Measurements from ENCODE around the gene GCK. TPM values are rescaled to one million over a fixed set of nuclear protein-coding genes. Genes with fewer than 3 reads are reported as not detected.

The GCK gene
- total RNA-seq, 2 experiments from 2014 or later: 2.1 to 3.3 TPM

GRCh38 chr7:44109991-44110390 is 79.2 kb downstream of the GCK start:
- Mint-ChIP-seq H3K27ac (no peak overlapping the region), H3K4me1 (ENCODE audit: low read depth) (peaks cover 14% of the 10 kb centered on the region), H3K9me3 (no peaks in the 10 kb centered on the region), H3K4me3 (no peak overlapping the region), H3K27me3 (ENCODE audit: low read depth) (no peaks in the 10 kb centered on the region), H3K36me3 (ENCODE audit: low read depth) (peaks cover 18% of the 10 kb centered on the region)
- CTCF ChIA-PET: interaction anchor here (0.7 kb wide), 1 partner anchor 11 kb away, joined by 4 read pairs; no protein-coding TSS in a partner anchor
- DNase-seq: no peak
- intact Hi-C loops (cut with micrococcal nuclease): no loop called here

- CTCF ChIA-PET: interaction anchor here (0.7 kb wide), 1 partner anchor 11 kb away, joined by 4 read pairs; no protein-coding TSS in a partner anchor
- Mint-ChIP-seq H3K4me3 (no peak overlapping the region), H3K4me1 (ENCODE audit: low read depth) (peaks cover 14% of the 10 kb centered on the region), H3K9me3 (no peaks in the 10 kb centered on the region), H3K27ac (no peak overlapping the region), H3K27me3 (ENCODE audit: low read depth) (no peaks in the 10 kb centered on the region), H3K36me3 (ENCODE audit: low read depth) (peaks cover 14% of the 10 kb centered on the region)
- no peak for DNase-seq
- intact Hi-C loops (cut with micrococcal nuclease): no loop called here
Observed at GRCh38 chr7:44108768-44109750, 80.2 kb downstream of the GCK start.

DNA sequence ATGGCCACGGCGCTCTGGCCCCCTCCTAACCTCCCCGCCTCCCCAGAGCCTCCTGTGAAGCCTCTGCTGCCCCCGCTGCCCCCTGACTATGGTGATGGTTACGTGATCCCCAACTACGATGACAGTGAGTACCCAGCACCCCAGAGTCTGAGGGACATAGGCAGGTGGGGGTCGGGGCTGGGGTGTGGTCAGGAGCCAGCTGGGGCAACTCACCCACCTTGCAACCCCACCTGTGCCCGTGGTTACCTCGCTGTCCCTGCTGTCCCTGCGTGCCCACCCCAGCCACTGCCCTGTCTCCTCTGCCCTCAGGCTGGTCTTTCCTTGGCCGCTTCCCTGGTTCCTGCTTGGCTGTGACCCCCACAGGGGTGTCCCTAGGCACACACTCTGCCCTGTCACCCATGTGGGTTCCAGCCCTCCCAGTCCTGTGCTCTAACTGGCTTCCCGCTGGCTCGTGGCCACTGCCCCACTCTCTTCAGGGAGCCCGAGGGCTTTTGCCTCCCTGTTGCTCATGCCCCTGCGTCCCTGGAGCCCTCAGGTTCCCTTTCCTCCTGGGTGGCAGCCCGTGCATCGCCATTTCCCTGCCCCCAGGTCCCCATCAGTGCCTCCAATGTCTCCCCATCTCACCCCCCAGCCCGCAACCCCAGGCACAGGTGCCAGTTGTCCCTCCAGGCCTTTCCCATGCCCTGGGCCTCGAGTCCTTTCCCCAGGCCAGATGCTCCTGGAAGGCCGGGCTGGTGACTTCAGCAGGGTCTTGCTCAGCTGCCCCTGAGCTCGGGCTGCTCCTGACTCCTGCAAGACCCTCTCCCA is 81.1 kb downstream of the GCK start:
- Mint-ChIP-seq H3K4me3 (no peak overlapping the region), H3K27ac (no peak overlapping the region), H3K36me3 (ENCODE audit: low read depth) (peaks cover 7% of the 10 kb centered on the region), H3K9me3 (no peaks in the 10 kb centered on the region), H3K4me1 (ENCODE audit: low read depth) (peaks cover 14% of the 10 kb centered on the region), H3K27me3 (ENCODE audit: low read depth) (no peaks in the 10 kb centered on the region)
- no peak for DNase-seq
- CTCF ChIA-PET: no interaction called here
- intact Hi-C loops (cut with micrococcal nuclease): no loop called here

- Mint-ChIP-seq H3K9me3 (no peaks in the 10 kb centered on the region), H3K36me3 (ENCODE audit: low read depth) (peaks cover 2% of the 10 kb centered on the region), H3K27me3 (ENCODE audit: low read depth) (no peaks in the 10 kb centered on the region), H3K4me3 (no peak overlapping the region), H3K27ac (no peak overlapping the region), H3K4me1 (ENCODE audit: low read depth) (peaks cover 14% of the 10 kb centered on the region)
- intact Hi-C loops (cut with micrococcal nuclease): no loop called here
- CTCF ChIA-PET: interaction anchor here (0.8 to 1.1 kb wide), 2 partner anchors 13 to 94 kb away, joined by 3 read pairs; no protein-coding TSS in a partner anchor
- DNase-seq: no peak
Observed at GRCh38 chr7:44107116-44107960, 81.9 kb downstream of the GCK start.

DNA sequence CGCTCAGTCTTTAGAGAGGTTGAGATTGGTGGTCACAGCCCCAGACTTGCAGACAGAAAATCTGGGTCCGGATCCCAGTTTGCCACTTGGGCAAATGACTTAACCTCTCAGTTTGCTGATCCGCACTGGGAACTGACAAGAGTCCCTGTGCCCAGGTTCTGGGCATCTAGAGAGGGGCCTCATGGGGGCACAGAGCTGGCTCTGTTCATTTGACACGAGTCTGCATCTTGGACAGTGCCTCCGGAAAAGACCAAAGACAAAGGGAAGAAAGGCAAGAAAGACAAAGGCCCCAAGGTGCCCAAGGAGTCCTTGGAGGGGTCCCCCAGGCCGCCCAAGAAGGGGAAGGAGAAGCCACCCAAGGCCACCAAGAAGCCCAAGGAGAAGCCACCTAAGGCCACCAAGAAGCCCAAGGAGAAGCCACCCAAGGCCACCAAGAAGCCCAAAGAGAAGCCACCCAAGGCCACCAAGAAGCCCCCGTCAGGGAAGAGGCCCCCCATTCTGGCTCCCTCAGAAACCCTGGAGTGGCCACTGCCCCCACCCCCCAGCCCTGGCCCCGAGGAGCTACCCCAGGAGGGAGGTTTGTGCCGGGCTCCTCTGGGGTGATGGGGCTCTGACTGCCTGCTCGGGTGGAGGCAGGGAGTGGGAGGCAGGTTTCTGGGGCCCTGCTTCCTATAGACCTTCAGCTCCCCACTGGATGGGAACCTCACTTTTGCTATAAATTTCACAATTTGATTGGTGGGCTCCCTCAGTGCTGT is 82.8 kb downstream of the GCK start:
- H3K4me3 Mint-ChIP-seq: no peak overlapping the region

GRCh38 chr7:44105832-44106231 is 83.4 kb downstream of the GCK start:
- Mint-ChIP-seq H3K9me3 (no peaks in the 10 kb centered on the region), H3K4me3 (peak overlapping the region; percentile 68), H3K27ac (peak overlapping the region; percentile 2), H3K4me1 (ENCODE audit: low read depth) (peaks cover 14% of the 10 kb centered on the region), H3K27me3 (ENCODE audit: low read depth) (no peaks in the 10 kb centered on the region), H3K36me3 (ENCODE audit: low read depth) (no peaks in the 10 kb centered on the region)
- DNase-seq: no peak
- intact Hi-C loops (cut with micrococcal nuclease): no loop called here
- CTCF ChIA-PET: interaction anchor here (1.0 kb wide), 1 partner anchor 8 kb away, joined by 5 read pairs; no protein-coding TSS in a partner anchor

More for the DNA sequence above, 82.8 kb downstream of the GCK start:
- no peak overlapping the region for H3K27ac Mint-ChIP-seq
- no peaks in the 10 kb centered on the region for H3K9me3 Mint-ChIP-seq
- no peak for DNase-seq
- H3K27me3 Mint-ChIP-seq (ENCODE audit: low read depth): no peaks in the 10 kb centered on the region
- no peaks in the 10 kb centered on the region for H3K36me3 Mint-ChIP-seq (ENCODE audit: low read depth)
- intact Hi-C loops (cut with micrococcal nuclease): no loop called here
- peaks cover 14% of the 10 kb centered on the region for H3K4me1 Mint-ChIP-seq (ENCODE audit: low read depth)
- CTCF ChIA-PET: interaction anchor here (0.8 to 1.1 kb wide), 3 partner anchors 9 to 95 kb away, joined by 3 to 5 read pairs (median 3); no protein-coding TSS in a partner anchor

DNA sequence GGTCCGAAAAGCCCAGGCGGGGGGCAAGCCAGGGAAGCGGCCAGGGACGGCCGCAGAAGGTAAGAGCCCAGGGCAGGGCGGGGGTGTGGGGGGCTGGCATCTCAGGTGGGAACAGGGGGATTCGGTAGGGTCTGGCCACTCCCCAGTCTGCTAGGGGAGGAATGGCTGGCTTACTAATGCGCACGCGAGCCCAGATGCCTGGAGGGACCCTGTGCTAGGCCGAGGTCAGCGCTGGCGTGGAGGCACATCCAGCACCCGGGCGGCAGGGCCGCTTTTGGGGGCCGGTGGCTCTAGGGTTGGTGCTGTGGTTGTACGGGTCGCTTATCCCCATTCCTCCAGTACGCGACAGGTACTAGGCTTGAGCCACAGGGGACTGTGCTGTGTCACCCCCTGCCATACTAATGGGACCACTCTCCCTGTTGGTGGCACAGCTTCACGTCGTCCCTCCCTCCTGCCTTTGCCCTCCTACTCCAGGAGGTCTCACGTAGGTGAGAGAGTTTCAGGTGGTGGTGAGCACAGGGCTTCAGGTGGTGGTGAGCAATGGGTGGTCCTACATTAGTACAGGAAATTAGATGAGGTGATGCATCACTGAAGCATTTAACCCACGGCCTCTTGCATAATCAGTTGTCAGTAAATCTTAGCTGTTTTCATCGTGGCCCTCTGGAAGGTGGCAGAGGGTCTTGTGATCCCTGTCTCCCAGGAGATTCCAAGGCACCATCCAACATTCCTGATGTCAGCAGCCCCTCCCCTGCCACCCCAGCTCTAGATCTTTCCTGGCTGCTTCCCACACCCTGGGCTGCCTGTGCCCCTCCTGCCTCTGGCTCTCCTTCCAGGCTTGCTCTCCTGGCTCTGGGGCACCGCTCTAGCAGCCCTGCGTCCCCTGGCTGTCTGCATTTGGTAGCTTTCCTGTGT is 84.1 kb downstream of the GCK start:
- intact Hi-C loops (cut with micrococcal nuclease): no loop called here
- H3K27me3 Mint-ChIP-seq (ENCODE audit: low read depth): no peaks in the 10 kb centered on the region
- peaks cover 14% of the 10 kb centered on the region for H3K4me1 Mint-ChIP-seq (ENCODE audit: low read depth)
- no peaks in the 10 kb centered on the region for H3K9me3 Mint-ChIP-seq
- no peak overlapping the region for H3K27ac Mint-ChIP-seq
- H3K36me3 Mint-ChIP-seq (ENCODE audit: low read depth): no peaks in the 10 kb centered on the region
- peak overlapping the region; percentile 68 for H3K4me3 Mint-ChIP-seq
- CTCF ChIA-PET: interaction anchor here (0.6 to 1.0 kb wide), 3 partner anchors 7 to 131 kb away, joined by 3 to 5 read pairs (median 3); no protein-coding TSS in a partner anchor
- no peak for DNase-seq

DNA sequence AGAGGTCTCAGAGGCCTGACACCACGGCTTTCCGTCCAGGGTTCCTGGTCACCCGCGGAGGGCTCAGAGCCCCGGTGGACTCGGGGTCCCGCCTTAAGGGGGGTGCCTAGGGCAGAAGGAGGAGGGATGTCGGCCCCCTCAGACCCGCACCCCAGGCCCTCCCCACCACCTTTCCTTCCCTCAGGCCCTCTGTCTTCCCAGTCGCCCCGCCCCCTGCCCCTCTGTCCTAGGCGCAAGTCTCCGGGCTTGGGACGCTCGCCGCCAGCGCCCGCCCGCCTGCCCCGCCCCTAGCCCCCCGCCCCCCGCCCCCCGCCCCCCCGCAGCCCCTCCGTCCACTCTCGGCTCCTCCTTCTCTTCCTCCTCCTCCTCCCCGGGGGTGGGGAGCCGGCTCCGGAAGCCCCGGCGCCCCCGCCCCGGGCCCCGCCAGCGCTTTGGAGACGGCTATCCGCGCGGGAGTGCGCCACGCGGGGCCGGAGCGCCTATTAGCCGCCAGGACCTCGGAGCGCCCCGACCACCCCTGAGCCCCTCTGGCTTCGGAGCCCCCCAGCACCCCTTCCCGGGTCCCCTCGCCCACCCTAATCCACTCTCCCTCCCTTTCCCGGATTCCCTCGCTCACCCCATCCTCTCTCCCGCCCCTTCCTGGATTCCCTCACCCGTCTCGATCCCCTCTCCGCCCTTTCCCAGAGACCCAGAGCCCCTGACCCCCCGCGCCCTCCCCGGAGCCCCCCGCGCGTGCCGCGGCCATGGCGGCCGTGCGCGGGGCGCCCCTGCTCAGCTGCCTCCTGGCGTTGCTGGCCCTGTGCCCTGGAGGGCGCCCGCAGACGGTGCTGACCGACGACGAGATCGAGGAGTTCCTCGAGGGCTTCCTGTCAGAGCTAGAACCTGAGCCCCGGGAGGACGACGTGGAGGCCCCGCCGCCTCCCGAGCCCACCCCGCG is 85.0 kb downstream of the GCK start, which contains the start of gene AEBP1:
AEBP1 (plus strand) TSS at position 423 of the 937 bp plus-strand sequence; CDS start at position 744, 321 bp downstream.
- Mint-ChIP-seq H3K9me3 (no peaks in the 10 kb centered on the region), H3K4me1 (ENCODE audit: low read depth) (peaks cover 14% of the 10 kb centered on the region), H3K27me3 (ENCODE audit: low read depth) (no peaks in the 10 kb centered on the region), H3K36me3 (ENCODE audit: low read depth) (no peaks in the 10 kb centered on the region), H3K4me3 (peak within 1 kb of the TSS; percentile 68), H3K27ac (no peak within 1 kb of the TSS)
- DNase-seq: peak; percentile 59
- CTCF ChIA-PET: interaction anchor here (0.6 to 0.8 kb wide), 2 partner anchors 27 to 130 kb away, joined by 3 read pairs; no protein-coding TSS in a partner anchor
- intact Hi-C loops (cut with micrococcal nuclease): no loop called here

DNA sequence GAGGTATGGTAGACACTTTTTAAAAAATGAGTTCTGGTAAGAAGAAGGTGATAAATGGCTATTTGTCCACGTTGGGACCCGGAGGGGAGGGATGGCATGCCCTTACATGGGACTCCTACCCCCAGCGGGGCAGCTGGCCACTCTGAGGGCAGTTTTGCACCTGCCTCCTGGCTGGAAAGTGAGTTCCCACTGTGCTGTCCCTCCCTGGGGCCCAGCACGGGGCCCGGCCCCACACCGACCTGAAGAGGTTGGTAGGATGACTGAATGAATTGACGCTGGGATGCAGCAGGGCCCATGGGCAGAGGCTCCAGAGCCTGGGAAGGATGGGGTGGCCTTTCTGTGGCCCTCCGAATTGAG is 85.7 kb downstream of the GCK start:
- intact Hi-C loops (cut with micrococcal nuclease): no loop called here
- CTCF ChIA-PET: no interaction called here
- DNase-seq: no peak
- Mint-ChIP-seq H3K4me1 (ENCODE audit: low read depth) (peaks cover 14% of the 10 kb centered on the region), H3K27me3 (ENCODE audit: low read depth) (no peaks in the 10 kb centered on the region), H3K4me3 (peak overlapping the region; percentile 49), H3K27ac (no peak overlapping the region), H3K9me3 (no peaks in the 10 kb centered on the region), H3K36me3 (ENCODE audit: low read depth) (no peaks in the 10 kb centered on the region)

All from activated naive CD4-positive, alpha-beta T cell treated with anti-CD3 and anti-CD28 coated beads for 36 hours (primary cell).